H1 (cell line): Measurements from ENCODE around the gene DMWD.

Experiments used
- CEBPB ChIP-seq: IDR thresholded peaks from 2 replicates; pipeline ENCODE4 v1.6.1; 2012; ENCODE audit warnings: low read depth, low read length
- CHD2 ChIP-seq: IDR thresholded peaks from 2 replicates; pipeline ENCODE4 v1.6.1; 2012; ENCODE audit warnings: low read length, improper control_type of control experiment
- MAFK ChIP-seq: IDR thresholded peaks from 2 replicates; pipeline ENCODE4 v1.6.1; 2012; ENCODE audit warnings: low read depth, mild to moderate bottlenecking, improper control_type of control experiment, low read length
- NRF1 ChIP-seq: IDR thresholded peaks from 2 replicates; pipeline ENCODE4 v1.6.1; 2011; ENCODE audit warnings: mild to moderate bottlenecking, low read depth, low read length, improper control_type of control experiment
- POLR2A ChIP-seq, 2 experiments: IDR thresholded peaks; 1 replicate in 1 of 2; 2 replicates in 1 of 2; pipeline ENCODE4 v1.6.1; 2011; ENCODE audit warnings: low read depth in 2 of 2, low read length in 2 of 2, mild to moderate bottlenecking in 2 of 2; ENCODE audit errors: control extremely low read depth in 1 of 2
- SIN3A ChIP-seq, 2 experiments: IDR thresholded peaks in 1 of 2; conservative IDR thresholded peaks in 1 of 2; 2 replicates each; pipeline ENCODE4 v1.6.1; 2011 to 2012; ENCODE audit warnings: low read length in 2 of 2, improper control_type of control experiment in 1 of 2, low read depth in 1 of 2, mild to moderate bottlenecking in 1 of 2
- TAF1 ChIP-seq: IDR thresholded peaks from 2 replicates; pipeline ENCODE4 v1.6.1; 2011; ENCODE audit warnings: mild to moderate bottlenecking, low read depth, low read length
- YY1 ChIP-seq: IDR thresholded peaks from 2 replicates; pipeline ENCODE4 v1.6.1; 2011; ENCODE audit warnings: low read depth, mild to moderate bottlenecking, low read length
- ZNF274 ChIP-seq: IDR thresholded peaks from 2 replicates; pipeline ENCODE4 v1.7.0; 2012; ENCODE audit warnings: low read length, borderline replicate concordance; ENCODE audit errors: extremely low read depth
- TF ChIP-seq, protein P1 (sequence below), 3 experiments: IDR thresholded peaks; 1 replicate in 2 of 3; 2 replicates in 1 of 3; pipeline versions ENCODE4 v1.5.1 to v1.6.1; 2011; ENCODE audit warnings: low read length in 3 of 3, mild to moderate bottlenecking in 3 of 3, inconsistent platforms in 2 of 3, low read depth in 1 of 3, moderate library complexity in 1 of 3; ENCODE audit not compliant: insufficient read depth in 1 of 3; ENCODE audit errors: control extremely low read depth in 1 of 3
- TF ChIP-seq, protein P2 (sequence below): IDR thresholded peaks from 2 replicates; pipeline ENCODE4 v1.6.1; 2012; ENCODE audit warnings: inconsistent platforms
- TF ChIP-seq, protein P3 (sequence below): IDR thresholded peaks from 2 replicates; pipeline ENCODE4 v1.6.1; 2011; ENCODE audit warnings: low read depth, mild to moderate bottlenecking, low read length; ENCODE audit not compliant: insufficient read depth

DNA sequence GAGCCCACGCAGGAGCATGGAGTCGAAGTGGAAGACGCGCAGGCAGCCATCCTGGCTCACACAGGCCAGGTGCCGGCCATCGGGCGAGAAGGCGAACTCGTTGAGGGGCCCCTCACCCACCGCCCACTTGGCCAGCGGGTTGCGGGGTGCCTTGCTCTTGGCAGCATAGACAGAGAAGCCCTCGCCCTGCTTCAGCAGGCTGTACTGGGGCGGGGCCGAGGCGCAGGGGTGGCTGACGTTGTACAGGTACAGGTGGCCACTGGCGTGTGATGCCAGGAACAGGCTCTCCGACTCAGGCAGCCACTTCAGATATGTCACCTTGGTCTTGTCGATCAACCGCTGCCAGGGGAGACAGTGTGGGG is 6.1 kb downstream of the DMWD start:
- no peak for TF ChIP-seq ZNF274
- TF ChIP-seq, protein P1, sequence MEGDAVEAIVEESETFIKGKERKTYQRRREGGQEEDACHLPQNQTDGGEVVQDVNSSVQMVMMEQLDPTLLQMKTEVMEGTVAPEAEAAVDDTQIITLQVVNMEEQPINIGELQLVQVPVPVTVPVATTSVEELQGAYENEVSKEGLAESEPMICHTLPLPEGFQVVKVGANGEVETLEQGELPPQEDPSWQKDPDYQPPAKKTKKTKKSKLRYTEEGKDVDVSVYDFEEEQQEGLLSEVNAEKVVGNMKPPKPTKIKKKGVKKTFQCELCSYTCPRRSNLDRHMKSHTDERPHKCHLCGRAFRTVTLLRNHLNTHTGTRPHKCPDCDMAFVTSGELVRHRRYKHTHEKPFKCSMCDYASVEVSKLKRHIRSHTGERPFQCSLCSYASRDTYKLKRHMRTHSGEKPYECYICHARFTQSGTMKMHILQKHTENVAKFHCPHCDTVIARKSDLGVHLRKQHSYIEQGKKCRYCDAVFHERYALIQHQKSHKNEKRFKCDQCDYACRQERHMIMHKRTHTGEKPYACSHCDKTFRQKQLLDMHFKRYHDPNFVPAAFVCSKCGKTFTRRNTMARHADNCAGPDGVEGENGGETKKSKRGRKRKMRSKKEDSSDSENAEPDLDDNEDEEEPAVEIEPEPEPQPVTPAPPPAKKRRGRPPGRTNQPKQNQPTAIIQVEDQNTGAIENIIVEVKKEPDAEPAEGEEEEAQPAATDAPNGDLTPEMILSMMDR (IDR thresholded peaks at IDR 0.05; ENCODE audit: control extremely low read depth in 1 of 3, insufficient read depth in 1 of 3, low read depth in 1 of 3, low read length in 3 of 3): no peak
- no peak for TF ChIP-seq TAF1
- TF ChIP-seq, protein P2, sequence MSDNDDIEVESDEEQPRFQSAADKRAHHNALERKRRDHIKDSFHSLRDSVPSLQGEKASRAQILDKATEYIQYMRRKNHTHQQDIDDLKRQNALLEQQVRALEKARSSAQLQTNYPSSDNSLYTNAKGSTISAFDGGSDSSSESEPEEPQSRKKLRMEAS: no peak
- no peak for TF ChIP-seq POLR2A (IDR thresholded peaks at IDR 0.05; ENCODE audit: control extremely low read depth in 1 of 2, low read depth in 2 of 2, low read length in 2 of 2)
- no peak for TF ChIP-seq SIN3A (conservative IDR thresholded peaks at IDR 0.05 in 1 of 2, IDR thresholded peaks at IDR 0.05 in 1 of 2; ENCODE audit: low read depth in 1 of 2, low read length in 2 of 2)
- no peak for TF ChIP-seq NRF1
- TF ChIP-seq, protein P3, sequence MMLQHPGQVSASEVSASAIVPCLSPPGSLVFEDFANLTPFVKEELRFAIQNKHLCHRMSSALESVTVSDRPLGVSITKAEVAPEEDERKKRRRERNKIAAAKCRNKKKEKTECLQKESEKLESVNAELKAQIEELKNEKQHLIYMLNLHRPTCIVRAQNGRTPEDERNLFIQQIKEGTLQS: no peak
- TF ChIP-seq CEBPB: no peak
- no peak for TF ChIP-seq YY1
- TF ChIP-seq CHD2: no peak
- no peak for TF ChIP-seq MAFK
